Measurements from ENCODE around the gene SLC1A2. TPM values are rescaled to one million over a fixed set of nuclear protein-coding genes. Genes with fewer than 3 reads are reported as not detected.

SLC1A2 gene
- total RNA-seq, 2 experiments from 2014 or later = not detected

GRCh38 chr11:35365395-35365794 is 54.0 kb downstream of the SLC1A2 start:
- ChIA-PET CTCF (interaction anchor here (1.3 to 1.9 kb wide), 2 partner anchors 10 to 16 kb away, joined by 3 to 6 read pairs; no protein-coding TSS in a partner anchor), POLR2A (no interaction called here)
- H3K27me3 Mint-ChIP-seq = no peaks in the 10 kb centered on the region
- peaks cover 9% of the 10 kb centered on the region for H3K9me3 Mint-ChIP-seq
- no peak for DNase-seq
- no peaks in the 10 kb centered on the region for H3K4me1 Mint-ChIP-seq
- H3K36me3 Mint-ChIP-seq (ENCODE audit: low read depth) = no peaks in the 10 kb centered on the region
- H3K4me3 Mint-ChIP-seq = no peak overlapping the region
- H3K27ac Mint-ChIP-seq = no peak overlapping the region

- ChIA-PET POLR2A (no interaction called here), CTCF (interaction anchor here (0.6 to 1.9 kb wide), 7 partner anchors 9 to 464 kb away, joined by 3 to 6 read pairs (median 3); no protein-coding TSS in a partner anchor)
- H3K27me3 Mint-ChIP-seq = no peaks in the 10 kb centered on the region
- no peak overlapping the region for H3K27ac Mint-ChIP-seq
- no peak overlapping the region for H3K4me3 Mint-ChIP-seq
- H3K36me3 Mint-ChIP-seq (ENCODE audit: low read depth) = no peaks in the 10 kb centered on the region
- no peak for DNase-seq
- no peaks in the 10 kb centered on the region for H3K4me1 Mint-ChIP-seq
- H3K9me3 Mint-ChIP-seq = peaks cover 9% of the 10 kb centered on the region
Observed at GRCh38 chr11:35363854-35364780, 55.2 kb downstream of the SLC1A2 start.

GRCh38 chr11:35363246-35363801 is 56.0 kb downstream of the SLC1A2 start:
- DNase-seq = no peak
- Mint-ChIP-seq H3K4me1 (no peaks in the 10 kb centered on the region), H3K9me3 (peaks cover 9% of the 10 kb centered on the region), H3K27ac (no peak overlapping the region), H3K36me3 (ENCODE audit: low read depth) (no peaks in the 10 kb centered on the region), H3K4me3 (no peak overlapping the region), H3K27me3 (no peaks in the 10 kb centered on the region)
- POLR2A ChIA-PET = no interaction called here
- CTCF ChIA-PET = interaction anchor here (1.1 to 1.4 kb wide), 2 partner anchors 17 to 463 kb away, joined by 3 read pairs; no protein-coding TSS in a partner anchor

GRCh38 chr11:35362521-35362980 is 56.8 kb downstream of the SLC1A2 start:
- no peak overlapping the region for H3K4me3 Mint-ChIP-seq
- no peaks in the 10 kb centered on the region for H3K27me3 Mint-ChIP-seq
- no peaks in the 10 kb centered on the region for H3K36me3 Mint-ChIP-seq (ENCODE audit: low read depth)
- DNase-seq = no peak
- H3K27ac Mint-ChIP-seq = no peak overlapping the region
- H3K9me3 Mint-ChIP-seq = peaks cover 7% of the 10 kb centered on the region
- POLR2A ChIA-PET = no interaction called here
- CTCF ChIA-PET = interaction anchor here (1.4 kb wide), 1 partner anchor 17 kb away, joined by 3 read pairs; no protein-coding TSS in a partner anchor
- H3K4me1 Mint-ChIP-seq = no peaks in the 10 kb centered on the region

GRCh38 chr11:35360055-35360530 is 59.3 kb downstream of the SLC1A2 start:
- DNase-seq = no peak
- ChIA-PET POLR2A (no interaction called here), CTCF (interaction anchor here (0.7 to 1.8 kb wide), 3 partner anchors 9 to 64 kb away, joined by 4 to 6 read pairs (median 5); no protein-coding TSS in a partner anchor)
- Mint-ChIP-seq H3K27me3 (no peaks in the 10 kb centered on the region), H3K9me3 (peaks cover 5% of the 10 kb centered on the region), H3K27ac (no peak overlapping the region), H3K36me3 (ENCODE audit: low read depth) (no peaks in the 10 kb centered on the region), H3K4me3 (no peak overlapping the region), H3K4me1 (peaks cover 7% of the 10 kb centered on the region)

DNA sequence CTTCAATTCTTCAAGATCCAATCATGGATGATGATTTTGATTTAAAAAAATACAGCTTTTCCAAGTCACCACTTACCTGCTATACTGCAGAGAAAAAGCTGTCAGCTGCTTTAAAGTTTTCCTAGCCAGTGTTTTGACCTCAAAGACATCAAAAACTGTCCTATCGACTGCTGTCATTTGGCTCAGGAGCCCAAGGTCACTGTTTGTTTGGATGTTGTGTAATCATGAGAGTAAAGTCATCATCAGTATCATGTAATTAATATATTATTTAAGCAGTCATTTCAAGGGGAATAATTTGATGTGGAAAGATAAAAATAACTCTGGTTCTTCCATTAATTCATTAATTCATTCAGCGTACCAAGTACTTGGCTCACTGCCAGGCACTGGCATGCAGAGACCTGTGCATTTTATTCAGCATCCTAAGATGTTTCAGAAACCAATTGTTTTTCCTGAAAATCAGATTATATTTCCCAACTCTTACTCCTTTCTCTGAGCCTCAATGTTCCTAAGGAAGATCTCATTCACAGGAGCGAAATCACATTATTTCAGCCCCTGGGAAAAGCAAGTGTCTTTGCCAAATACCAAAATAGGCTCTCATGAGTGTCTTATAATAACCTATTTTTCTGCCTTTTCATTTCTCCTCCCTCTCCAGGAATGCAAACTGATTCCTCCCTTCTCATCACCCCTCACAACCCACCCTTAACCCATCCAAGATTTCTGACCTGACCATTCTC is 59.9 kb downstream of the SLC1A2 start:
- CTCF ChIA-PET = interaction anchor here (1.5 kb wide), 1 partner anchor 10 kb away, joined by 5 read pairs; no protein-coding TSS in a partner anchor
- POLR2A ChIA-PET = no interaction called here
- H3K4me3 Mint-ChIP-seq = no peak overlapping the region
- no peaks in the 10 kb centered on the region for H3K36me3 Mint-ChIP-seq (ENCODE audit: low read depth)
- H3K9me3 Mint-ChIP-seq = peaks cover 5% of the 10 kb centered on the region
- no peaks in the 10 kb centered on the region for H3K27me3 Mint-ChIP-seq
- no peak overlapping the region for H3K27ac Mint-ChIP-seq
- peaks cover 12% of the 10 kb centered on the region for H3K4me1 Mint-ChIP-seq
- no peak for DNase-seq

- DNase-seq = no peak
- no peaks in the 10 kb centered on the region for H3K27me3 Mint-ChIP-seq
- POLR2A ChIA-PET = no interaction called here
- peaks cover 12% of the 10 kb centered on the region for H3K4me1 Mint-ChIP-seq
- CTCF ChIA-PET = no interaction called here
- H3K36me3 Mint-ChIP-seq (ENCODE audit: low read depth) = no peaks in the 10 kb centered on the region
- no peak overlapping the region for H3K4me3 Mint-ChIP-seq
- H3K9me3 Mint-ChIP-seq = peaks cover 5% of the 10 kb centered on the region
- H3K27ac Mint-ChIP-seq = no peak overlapping the region
Observed at GRCh38 chr11:35358391-35358790, 61.0 kb downstream of the SLC1A2 start.

DNA sequence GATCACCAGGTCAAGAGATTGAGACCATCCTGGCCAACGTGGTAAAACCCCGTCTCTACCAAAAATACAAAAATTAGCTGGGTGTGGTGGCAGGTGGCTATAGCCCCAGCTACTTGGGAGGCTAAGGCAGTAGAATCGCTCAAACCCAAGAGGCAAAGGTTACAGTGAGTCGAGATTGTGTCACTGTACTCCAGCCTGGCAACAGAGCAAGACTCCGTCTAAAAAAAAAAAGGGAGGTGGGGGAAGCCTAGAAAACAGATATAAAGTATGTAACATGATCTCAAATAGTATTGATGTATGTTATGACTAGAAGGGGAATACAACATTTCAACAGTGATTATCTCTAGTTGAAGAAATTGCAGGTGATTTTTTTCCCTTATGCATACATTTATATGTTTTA is 61.4 kb downstream of the SLC1A2 start:
- ChIA-PET CTCF (no interaction called here), POLR2A (no interaction called here)
- Mint-ChIP-seq H3K27me3 (no peaks in the 10 kb centered on the region), H3K4me1 (peaks cover 12% of the 10 kb centered on the region), H3K9me3 (peaks cover 3% of the 10 kb centered on the region), H3K27ac (no peak overlapping the region), H3K36me3 (ENCODE audit: low read depth) (no peaks in the 10 kb centered on the region), H3K4me3 (no peak overlapping the region)
- no peak for DNase-seq

GRCh38 chr11:35355102-35355749 is 64.1 kb downstream of the SLC1A2 start:
- Mint-ChIP-seq H3K4me3 (no peak overlapping the region), H3K4me1 (peaks cover 12% of the 10 kb centered on the region), H3K27me3 (no peaks in the 10 kb centered on the region), H3K27ac (no peak overlapping the region), H3K36me3 (ENCODE audit: low read depth) (no peaks in the 10 kb centered on the region), H3K9me3 (peaks cover 2% of the 10 kb centered on the region)
- POLR2A ChIA-PET = no interaction called here
- no peak for DNase-seq
- CTCF ChIA-PET = interaction anchor here (1.3 to 1.9 kb wide), 2 partner anchors 9 to 14 kb away, joined by 6 read pairs; no protein-coding TSS in a partner anchor

DNA sequence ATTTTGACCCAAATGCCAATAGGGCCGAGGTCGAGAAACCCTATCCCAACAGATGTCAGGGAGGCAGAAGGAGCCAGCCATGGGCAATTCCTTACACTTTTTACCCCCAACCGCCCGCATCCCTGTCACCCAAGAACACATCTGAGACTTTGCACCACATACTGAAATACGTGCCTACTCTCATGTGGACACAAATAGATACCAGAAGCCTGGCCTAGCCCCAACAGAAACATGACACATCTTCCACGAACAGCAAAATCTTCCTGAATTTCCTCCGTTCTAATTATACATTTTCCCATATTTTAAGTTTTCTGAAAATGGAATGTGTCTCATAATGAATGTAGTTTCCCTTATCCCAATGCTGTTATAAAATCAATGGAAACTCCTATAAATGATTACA is 64.7 kb downstream of the SLC1A2 start:
- no peaks in the 10 kb centered on the region for H3K36me3 Mint-ChIP-seq (ENCODE audit: low read depth)
- no peak overlapping the region for H3K4me3 Mint-ChIP-seq
- CTCF ChIA-PET = interaction anchor here (1.9 kb wide), 1 partner anchor 10 kb away, joined by 6 read pairs; no protein-coding TSS in a partner anchor
- H3K27ac Mint-ChIP-seq = no peak overlapping the region
- DNase-seq = no peak
- no peaks in the 10 kb centered on the region for H3K27me3 Mint-ChIP-seq
- POLR2A ChIA-PET = no interaction called here
- peaks cover 18% of the 10 kb centered on the region for H3K4me1 Mint-ChIP-seq
- H3K9me3 Mint-ChIP-seq = peaks cover 2% of the 10 kb centered on the region

DNA sequence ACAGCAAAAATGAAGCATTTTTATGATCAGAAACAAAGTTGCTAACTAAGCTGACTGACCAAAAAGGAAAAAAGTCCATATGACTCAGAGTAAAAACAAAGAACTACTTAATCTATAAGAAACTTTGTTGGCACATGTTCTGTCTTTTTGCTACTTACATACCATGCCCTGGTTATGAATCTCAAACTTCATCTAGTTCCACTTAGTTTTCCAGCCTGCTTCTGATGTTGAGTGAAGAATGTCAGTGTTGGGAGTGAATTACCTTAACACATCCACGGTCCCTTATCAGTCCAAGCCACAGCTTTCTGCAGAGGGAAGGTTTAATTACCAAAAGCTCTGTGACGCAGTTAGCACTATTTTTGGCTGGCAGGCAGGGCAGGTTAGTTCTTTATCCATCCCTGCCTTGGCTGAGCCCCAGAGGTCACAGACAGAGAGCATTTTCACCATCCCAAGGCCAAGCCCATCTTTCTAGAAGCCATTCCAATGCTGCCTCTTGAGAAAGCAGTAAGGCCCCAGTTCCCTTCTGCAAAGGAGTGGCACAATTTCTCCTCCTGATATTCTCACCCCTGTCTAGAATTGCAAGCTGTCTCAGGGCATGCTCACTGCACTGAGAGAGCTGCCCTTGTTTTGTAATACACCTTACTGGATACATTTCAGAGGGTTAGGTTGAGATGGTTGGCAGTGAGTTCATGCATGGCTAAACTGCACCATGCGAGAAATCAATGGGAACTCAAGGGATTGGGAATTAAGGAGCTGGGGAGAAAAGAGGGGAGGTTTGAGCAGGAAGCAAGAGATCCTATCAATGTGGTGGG is 67.1 kb downstream of the SLC1A2 start:
- H3K27me3 Mint-ChIP-seq = no peaks in the 10 kb centered on the region
- H3K4me3 Mint-ChIP-seq = no peak overlapping the region
- POLR2A ChIA-PET = no interaction called here
- H3K27ac Mint-ChIP-seq = no peak overlapping the region
- no peak for DNase-seq
- CTCF ChIA-PET = interaction anchor here (0.8 to 1.6 kb wide), 3 partner anchors 13 to 44 kb away, joined by 3 read pairs; no protein-coding TSS in a partner anchor
- no peaks in the 10 kb centered on the region for H3K36me3 Mint-ChIP-seq (ENCODE audit: low read depth)
- H3K9me3 Mint-ChIP-seq = peaks cover 2% of the 10 kb centered on the region
- peaks cover 30% of the 10 kb centered on the region for H3K4me1 Mint-ChIP-seq
